GM12878 (cell line): ENCODE results near the gene KCNQ1. TPM values are rescaled to one million over a fixed set of nuclear protein-coding genes. Genes with fewer than 3 reads are reported as not detected.

Experiments
- ATAC-seq: fragments of 200-7000 bp; cut with Tn5 transposase; 3 replicates; pipeline ENCODE4 v1.9.1; 2020; ENCODE audit warnings: mild to moderate bottlenecking, moderate library complexity
- BruUV-seq: library from RNA; stranded (reverse); fragments of 400-500 nt; replicated peaks from 2 replicates; lab custom pipeline; 2021; lab: Mats Ljungman, UMichigan
- CTCF ChIA-PET: fragments of 300-600 bp; sonication (Branson Sonifier 250); formaldehyde crosslinking; extraction: SDS; loops from one replicate; lab custom pipeline; 2021; ENCODE audit warnings: inconsistent platforms; lab: Yijun Ruan, JAX
- POLR2A ChIA-PET: fragments of 350-600 bp; formaldehyde crosslinking; extraction: SDS; loops from one replicate; lab custom pipeline; 2021; ENCODE audit warnings: inconsistent platforms; lab: Charles Lee
- RAD21 ChIA-PET: fragments of 300-600 bp; sonication (Branson Sonifier 250); formaldehyde crosslinking; loops from one replicate; lab custom pipeline; 2023; ENCODE audit warnings: antibody characterized with exemption; ENCODE audit not compliant: unreplicated experiment; lab: Charles Lee
- SMC1A ChIA-PET: fragments of 300-600 bp; sonication (Branson Sonifier 250); formaldehyde crosslinking; loops from one replicate; lab custom pipeline; 2023; ENCODE audit not compliant: unreplicated experiment, uncharacterized antibody; lab: Charles Lee
- DNase-seq: peaks from one replicate; pipeline ENCODE4 v3.0.0-alpha.2; 2011; ENCODE audit warnings: low read depth, low spot score
- FAIRE-seq: peaks from 3 replicates; lab custom pipeline; 2011; peaks lifted over from hg19 to GRCh38; lab: Jason Lieb, UNC
- H2AFZ ChIP-seq: 2 replicates; pipeline ENCODE4 v1.6.0; 2011; ENCODE audit warnings: low read depth, low read length, control low read depth; ENCODE audit not compliant: control insufficient read depth
- H3K27ac ChIP-seq: 2 replicates; pipeline ENCODE4 v1.5.1; 2011; ENCODE audit warnings: control low read depth; ENCODE audit not compliant: control insufficient read depth, insufficient read depth
- H3K27me3 ChIP-seq, 2 experiments: replicated peaks in 1 of 2; 2 replicates each; pipeline versions ENCODE4 v1.6.0 to v1.6.1; 2011; ENCODE audit warnings: low read length in 1 of 2; ENCODE audit not compliant: control insufficient read depth in 2 of 2, insufficient read depth in 2 of 2
- H3K36me3 ChIP-seq, 2 experiments: 2 replicates each; pipeline ENCODE4 v1.5.1; 2011; ENCODE audit warnings: low read length in 1 of 2; ENCODE audit not compliant: control insufficient read depth in 2 of 2, insufficient read depth in 2 of 2
- H3K4me1 ChIP-seq: 2 replicates; pipeline ENCODE4 v1.6.1; 2011; ENCODE audit warnings: mild to moderate bottlenecking, low read length, moderate library complexity, mixed read lengths; ENCODE audit not compliant: control insufficient read depth, insufficient read depth
- H3K4me2 ChIP-seq: 2 replicates; pipeline ENCODE4 v1.6.0; 2011; ENCODE audit warnings: control low read depth; ENCODE audit not compliant: control insufficient read depth, insufficient read depth
- H3K4me3 ChIP-seq: fragments of 200-600 bp; sonication (generic); 2 replicates; pipeline ENCODE4 v1.5.1; 2016
- H3K79me2 ChIP-seq: 2 replicates; pipeline ENCODE4 v1.6.0; 2011; ENCODE audit warnings: low read length; ENCODE audit not compliant: control insufficient read depth, insufficient read depth
- H3K9ac ChIP-seq: 2 replicates; pipeline ENCODE4 v1.8.0; 2011; ENCODE audit warnings: low read length, control low read depth, mixed read lengths; ENCODE audit not compliant: control insufficient read depth, insufficient read depth
- H3K9me3 ChIP-seq: replicated peaks from 3 replicates; pipeline ENCODE4 v1.5.1; 2011; ENCODE audit warnings: mild to moderate bottlenecking, low read length; ENCODE audit not compliant: control insufficient read depth, insufficient read depth
- H4K20me1 ChIP-seq: 2 replicates; pipeline ENCODE4 v1.6.0; 2011; ENCODE audit not compliant: control insufficient read depth, insufficient read depth
- CBX3 ChIP-seq: fragments of 200-600 bp; sonication (generic); IDR thresholded peaks from 2 replicates; pipeline ENCODE4 v1.6.1; 2016; ENCODE audit warnings: low read depth, borderline replicate concordance
- ESRRA ChIP-seq: IDR thresholded peaks from 2 replicates; pipeline ENCODE4 v1.6.1; 2012; ENCODE audit warnings: mild to moderate bottlenecking, low read length, improper control_type of control experiment
- HDAC6 ChIP-seq: fragments of 200-600 bp; sonication (generic); IDR thresholded peaks from one replicate; pipeline ENCODE4 v1.8.0; 2017; ENCODE audit warnings: antibody characterized with exemption; ENCODE audit not compliant: unreplicated experiment
- HDGF ChIP-seq: fragments of 450-650 bp; IDR thresholded peaks from 2 replicates; pipeline ENCODE4 v1.6.1; 2016; ENCODE audit warnings: antibody characterized with exemption
- RB1 ChIP-seq: fragments of 450-650 bp; formaldehyde crosslinking; IDR thresholded peaks from 2 replicates; pipeline ENCODE4 v1.6.1; 2017; ENCODE audit warnings: mild to moderate bottlenecking, borderline replicate concordance
- ZBTB4 ChIP-seq: fragments of 450-650 bp; formaldehyde crosslinking; IDR thresholded peaks from 2 replicates; pipeline ENCODE4 v1.4.0; 2022; ENCODE audit warnings: mild to moderate bottlenecking, moderate library complexity
- ZBTB40 ChIP-seq: fragments of 450-650 bp; IDR thresholded peaks from 2 replicates; pipeline ENCODE4 v1.6.1; 2016; ENCODE audit warnings: mild to moderate bottlenecking, moderate library complexity, borderline replicate concordance
- WGBS: methylation state at CpG from one replicate; pipeline ENCODE4 v1.1.6; 2016; ENCODE audit warnings: low lambda C conversion rate; ENCODE audit not compliant: insufficient replicate concordance, insufficient coverage; ENCODE audit errors: missing lambda C conversion rate; 5-methylcytosine and 5-hydroxymethylcytosine counted together
- in situ Hi-C: fragments of 300-500 bp; cut with MboI; formaldehyde crosslinking; loops from 9 replicates; pipeline ENCODE4 v1.14.3; 2018; ENCODE audit warnings: mixed read lengths
- intact Hi-C: fragments of 100-400 bp; cut with micrococcal nuclease; formaldehyde crosslinking; loops from one replicate; pipeline ENCODE4 v1.14.2; 2022; ENCODE audit not compliant: unreplicated experiment
- polyA plus RNA-seq, 11 experiments: library from polyadenylated mRNA; depleted of rRNA in 4 of 11; unstranded in 6 of 11; stranded (reverse) in 5 of 11; fragments of >200 nt; fragmentation: Nextera tagmentation in 4 of 11; fragmentation: Illumina TruSeq in 1 of 11; extraction: Ambion mirVana in 4 of 11; extraction: Trizol in 1 of 11; gene quantifications; 1 replicate in 1 of 11; 2 replicates in 10 of 11; pipeline versions ENCODE4 v1.2.1 to v1.2.3, GENCODE V29; 2011 to 2016; ENCODE audit warnings: inconsistent platforms in 2 of 11, missing spikeins in 2 of 11, low read depth in 1 of 11
- total RNA-seq, 4 experiments: library from RNA; depleted of rRNA in 3 of 4; stranded (reverse); fragments of >200 nt in 3 of 4; fragmentation: Illumina TruSeq in 1 of 4; extraction: Trizol in 1 of 4; gene quantifications; 2 replicates each; pipeline versions ENCODE4 v1.2.1 to v1.2.3, GENCODE V29; 2013 to 2021
- TF ChIP-seq, protein P1 (sequence below): fragments of 450-650 bp; IDR thresholded peaks from 2 replicates; pipeline ENCODE4 v1.6.1; 2017; ENCODE audit warnings: antibody characterized with exemption, mild to moderate bottlenecking, moderate library complexity

Gene KCNQ1
- total and polyA plus RNA-seq, 10 of the 15 experiments (the other 5 are each of a cell fraction or from before 2014, with no cell fraction given), result 0.03 to 0.15 (median 0.12) TPM; not detected in 7

DNA sequence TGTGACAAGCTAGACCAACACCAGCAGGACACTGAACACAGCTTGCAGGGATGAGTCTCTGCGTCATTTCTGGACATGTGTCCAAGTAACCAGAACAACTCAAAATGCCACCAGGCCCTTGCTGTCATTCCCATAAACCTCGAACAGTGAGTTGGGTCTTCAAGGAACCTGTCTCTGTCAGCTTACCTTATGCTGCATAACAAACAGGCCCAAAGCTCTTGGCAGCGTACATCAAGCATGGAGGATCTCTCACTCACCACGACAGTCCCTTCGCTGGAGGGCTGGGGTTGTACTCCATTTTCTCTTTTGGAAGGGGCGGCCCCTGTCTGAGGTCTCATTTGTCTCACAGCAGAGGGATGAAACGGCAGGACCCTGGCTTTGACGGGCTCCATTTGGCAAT is 434.0 kb downstream of the KCNQ1 start:
- POLR2A ChIA-PET, result no interaction called here
- H3K36me3 ChIP-seq, result no peaks in the 10 kb centered on the region
- no peak overlapping the region for H3K4me3 ChIP-seq
- peaks cover 4 to 5% of the 10 kb centered on the region in 2 experiments; a peak in 2 of 4 replicates for H3K27me3 ChIP-seq
- H3K9ac ChIP-seq, result no peak overlapping the region
- no TSS peak for BruUV-seq
- no peaks in the 10 kb centered on the region for H4K20me1 ChIP-seq
- in situ Hi-C loops, result loop anchor here (5.0 kb wide), 1 partner anchor 451 kb away; no protein-coding TSS in a partner anchor
- TF ChIP-seq, protein P1, sequence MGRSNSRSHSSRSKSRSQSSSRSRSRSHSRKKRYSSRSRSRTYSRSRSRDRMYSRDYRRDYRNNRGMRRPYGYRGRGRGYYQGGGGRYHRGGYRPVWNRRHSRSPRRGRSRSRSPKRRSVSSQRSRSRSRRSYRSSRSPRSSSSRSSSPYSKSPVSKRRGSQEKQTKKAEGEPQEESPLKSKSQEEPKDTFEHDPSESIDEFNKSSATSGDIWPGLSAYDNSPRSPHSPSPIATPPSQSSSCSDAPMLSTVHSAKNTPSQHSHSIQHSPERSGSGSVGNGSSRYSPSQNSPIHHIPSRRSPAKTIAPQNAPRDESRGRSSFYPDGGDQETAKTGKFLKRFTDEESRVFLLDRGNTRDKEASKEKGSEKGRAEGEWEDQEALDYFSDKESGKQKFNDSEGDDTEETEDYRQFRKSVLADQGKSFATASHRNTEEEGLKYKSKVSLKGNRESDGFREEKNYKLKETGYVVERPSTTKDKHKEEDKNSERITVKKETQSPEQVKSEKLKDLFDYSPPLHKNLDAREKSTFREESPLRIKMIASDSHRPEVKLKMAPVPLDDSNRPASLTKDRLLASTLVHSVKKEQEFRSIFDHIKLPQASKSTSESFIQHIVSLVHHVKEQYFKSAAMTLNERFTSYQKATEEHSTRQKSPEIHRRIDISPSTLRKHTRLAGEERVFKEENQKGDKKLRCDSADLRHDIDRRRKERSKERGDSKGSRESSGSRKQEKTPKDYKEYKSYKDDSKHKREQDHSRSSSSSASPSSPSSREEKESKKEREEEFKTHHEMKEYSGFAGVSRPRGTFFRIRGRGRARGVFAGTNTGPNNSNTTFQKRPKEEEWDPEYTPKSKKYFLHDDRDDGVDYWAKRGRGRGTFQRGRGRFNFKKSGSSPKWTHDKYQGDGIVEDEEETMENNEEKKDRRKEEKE, result no peak
- no peak for TF ChIP-seq HDAC6
- TF ChIP-seq RB1, result no peak
- TF ChIP-seq HDGF, result no peak
- TF ChIP-seq ESRRA, result no peak
- TF ChIP-seq CBX3, result no peak
- no peak for TF ChIP-seq ZBTB4 (CRISPR knock-in tag)
- no peak for TF ChIP-seq ZBTB40
- intact Hi-C loops, result no loop called here
- SMC1A ChIA-PET, result no interaction called here
- no peak for ATAC-seq
- no peak for DNase-seq
- H3K4me1 ChIP-seq, result no peaks in the 10 kb centered on the region
- no peaks in the 10 kb centered on the region; the same call in 2 of the 3 replicates for H3K9me3 ChIP-seq
- no peak overlapping the region for H3K27ac ChIP-seq
- CTCF ChIA-PET, result interaction anchor here (0.7 to 2.1 kb wide), 4 partner anchors 11 to 374 kb away, joined by 3 to 12 read pairs (median 4); no protein-coding TSS in a partner anchor
- no peak for FAIRE-seq
- RAD21 ChIA-PET, result interaction anchor here (0.6 kb wide), 1 partner anchor 419 kb away, joined by 4 read pairs; no protein-coding TSS in a partner anchor
- WGBS, result 54% methylated on average over 8 of the region's 8 CpGs
- H3K79me2 ChIP-seq, result no peaks in the 10 kb centered on the region
- no peak overlapping the region for H3K4me2 ChIP-seq
- H2AFZ ChIP-seq, result no peak overlapping the region
